HL-60 (cell line): Measurements from ENCODE around the gene CSK. TPM values are rescaled to one million over a fixed set of nuclear protein-coding genes. Genes with fewer than 3 reads are reported as not detected.

Experiments used
- DNase-seq, 2 experiments: peaks; one replicate each; pipeline ENCODE4 v3.0.0-alpha.2; 2010 to 2020; ENCODE audit warnings: low read depth in 1 of 2, low spot score in 1 of 2
- H3K27ac ChIP-seq: fragments of 250-450 bp; sonication (Bioruptor Pico); replicated peaks from 2 replicates; pipeline ENCODE4 v1.5.1; 2020; ENCODE audit warnings: mild to moderate bottlenecking, moderate library complexity
- H3K27me3 ChIP-seq: fragments of 250-450 bp; sonication (Bioruptor Pico); 2 replicates; pipeline ENCODE4 v1.5.1; 2021; ENCODE audit warnings: mild to moderate bottlenecking, moderate library complexity; ENCODE audit not compliant: insufficient read depth, poor library complexity, severe bottlenecking
- H3K4me3 ChIP-seq: replicated peaks from 2 replicates; pipeline ENCODE4 v1.5.1; 2011; ENCODE audit warnings: mild to moderate bottlenecking, control low read depth, low read length; ENCODE audit not compliant: insufficient read depth
- GABPA ChIP-seq: IDR thresholded peaks from 2 replicates; pipeline ENCODE4 v1.6.1; 2012; ENCODE audit warnings: low read depth
- POLR2AphosphoS5 ChIP-seq: IDR thresholded peaks from 2 replicates; pipeline ENCODE4 v1.6.1; 2012; ENCODE audit warnings: low read depth
- REST ChIP-seq: IDR thresholded peaks from 2 replicates; pipeline ENCODE4 v1.6.1; 2012; ENCODE audit warnings: low read depth; ENCODE audit not compliant: insufficient replicate concordance
- SPI1 ChIP-seq: IDR thresholded peaks from 2 replicates; pipeline ENCODE4 v1.6.1; 2012; ENCODE audit warnings: low read depth, mild to moderate bottlenecking, borderline replicate concordance
- microRNA-seq: library from miRNA; unstranded; fragments of <30 nt; microRNA quantifications from one replicate; pipeline ENCODE4, GENCODE V29; 2018
- TF ChIP-seq, protein P1 (sequence below): IDR thresholded peaks from one replicate; pipeline ENCODE4 v1.5.1; 2011; ENCODE audit warnings: low read length, control low read depth, inconsistent platforms; ENCODE audit not compliant: insufficient read depth

The CSK gene

DNA sequence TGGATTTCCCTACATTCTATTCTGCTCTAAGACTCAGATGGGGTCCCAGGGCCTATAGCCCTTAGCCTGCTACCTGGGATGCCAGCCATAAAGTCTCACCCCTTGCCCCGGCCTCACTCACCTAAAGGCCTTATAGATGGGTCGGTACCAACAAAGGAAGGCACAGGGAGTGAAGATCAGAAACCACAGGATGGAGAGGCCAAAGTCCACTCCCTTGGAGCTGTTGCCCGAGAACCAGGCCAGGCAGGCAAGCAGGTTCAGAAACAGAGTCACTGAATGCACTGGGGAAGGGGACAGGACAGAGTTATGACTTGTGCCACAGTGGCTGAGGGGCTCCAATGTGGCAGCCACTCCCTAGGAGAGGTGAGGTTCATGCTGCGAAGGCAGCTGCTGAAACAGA, 68.5 kb downstream of the CSK start:
- H3K4me3 ChIP-seq, result no peak overlapping the region
- H3K27ac ChIP-seq, result no peak overlapping the region
- no peaks in the 10 kb centered on the region for H3K27me3 ChIP-seq
- TF ChIP-seq GABPA, result no peak
- no peak for DNase-seq

DNA sequence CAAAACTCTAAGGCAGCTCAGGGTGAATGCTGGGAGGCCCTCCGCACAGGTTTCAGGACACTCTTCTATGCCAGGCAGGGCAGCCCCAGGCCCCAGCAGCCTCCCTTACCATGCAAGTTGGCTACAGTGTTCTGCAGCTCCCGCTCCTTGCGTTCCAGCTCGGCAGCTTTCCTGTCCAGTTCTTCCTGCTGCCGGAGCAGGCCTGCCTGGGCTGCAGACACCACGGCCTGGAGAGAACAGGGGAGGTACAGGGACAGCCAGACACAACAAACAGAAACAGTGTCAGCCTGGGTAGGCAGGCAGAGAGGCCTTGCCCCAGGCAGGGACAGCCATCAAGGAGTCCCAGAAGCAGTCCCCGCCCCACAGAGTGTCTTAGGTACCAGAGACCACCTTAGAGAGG, 70.1 kb downstream of the CSK start:
- Histone ChIP-seq H3K4me3 (no peak overlapping the region), H3K27ac (no peak overlapping the region), H3K27me3 (no peaks in the 10 kb centered on the region)
- no peak for DNase-seq
- TF ChIP-seq POLR2AphosphoS5 (no peak), REST (no peak), SPI1 (no peak), GABPA (no peak)
- TF ChIP-seq, protein P1, sequence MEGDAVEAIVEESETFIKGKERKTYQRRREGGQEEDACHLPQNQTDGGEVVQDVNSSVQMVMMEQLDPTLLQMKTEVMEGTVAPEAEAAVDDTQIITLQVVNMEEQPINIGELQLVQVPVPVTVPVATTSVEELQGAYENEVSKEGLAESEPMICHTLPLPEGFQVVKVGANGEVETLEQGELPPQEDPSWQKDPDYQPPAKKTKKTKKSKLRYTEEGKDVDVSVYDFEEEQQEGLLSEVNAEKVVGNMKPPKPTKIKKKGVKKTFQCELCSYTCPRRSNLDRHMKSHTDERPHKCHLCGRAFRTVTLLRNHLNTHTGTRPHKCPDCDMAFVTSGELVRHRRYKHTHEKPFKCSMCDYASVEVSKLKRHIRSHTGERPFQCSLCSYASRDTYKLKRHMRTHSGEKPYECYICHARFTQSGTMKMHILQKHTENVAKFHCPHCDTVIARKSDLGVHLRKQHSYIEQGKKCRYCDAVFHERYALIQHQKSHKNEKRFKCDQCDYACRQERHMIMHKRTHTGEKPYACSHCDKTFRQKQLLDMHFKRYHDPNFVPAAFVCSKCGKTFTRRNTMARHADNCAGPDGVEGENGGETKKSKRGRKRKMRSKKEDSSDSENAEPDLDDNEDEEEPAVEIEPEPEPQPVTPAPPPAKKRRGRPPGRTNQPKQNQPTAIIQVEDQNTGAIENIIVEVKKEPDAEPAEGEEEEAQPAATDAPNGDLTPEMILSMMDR, result no peak

Small RNA genes within 50 kb of the gene (microRNA-seq; reads per million reads assigned to microRNA genes)
- gene MIR4513, result not detected
- 1.5 reads per million for gene MIR6882
